CD14-positive monocyte (primary cell): Measurements from ENCODE around the gene REL. TPM values are rescaled to one million over a fixed set of nuclear protein-coding genes. Genes with fewer than 3 reads are reported as not detected.
A peak's percentile ranks its signal among the peaks of the same experiment; 100 is the strongest.

Experiments used
- DNase-seq, 3 donors: peaks; one replicate each; pipeline ENCODE4 v3.0.0-alpha.2; 2011 to 2022
- H2AFZ ChIP-seq: 2 replicates; pipeline ENCODE4 v1.6.0; 2012; ENCODE audit warnings: mild to moderate bottlenecking, low read depth, low read length, inconsistent platforms; ENCODE audit not compliant: insufficient read depth, poor library complexity, severe bottlenecking
- H3K27ac ChIP-seq, 2 donors: 1 replicate in 1 of 2; 2 replicates in 1 of 2; pipeline ENCODE4 v1.5.1; 2012 to 2013; ENCODE audit warnings: low read length in 2 of 2, control low read depth in 1 of 2, inconsistent platforms in 1 of 2, low read depth in 1 of 2, mild to moderate bottlenecking in 1 of 2
- H3K27me3 ChIP-seq, 2 donors: one replicate each; pipeline versions ENCODE4 v1.6.0 to v1.6.1; 2011 to 2013; ENCODE audit warnings: low read length in 2 of 2; ENCODE audit not compliant: control insufficient read depth in 2 of 2, insufficient read depth in 2 of 2
- H3K36me3 ChIP-seq, 2 donors: replicated peaks in 1 of 2; 1 replicate in 1 of 2; 2 replicates in 1 of 2; pipeline versions ENCODE4 v1.5.1 to v1.6.1; 2012 to 2013; ENCODE audit warnings: low read length in 2 of 2, control low read depth in 1 of 2, inconsistent platforms in 1 of 2, mild to moderate bottlenecking in 1 of 2; ENCODE audit not compliant: insufficient read depth in 2 of 2, control insufficient read depth in 1 of 2
- H3K4me1 ChIP-seq, 2 donors: 1 replicate in 1 of 2; 2 replicates in 1 of 2; pipeline versions ENCODE4 v1.5.1 to v1.6.1; 2012 to 2013; ENCODE audit warnings: low read length in 2 of 2, control low read depth in 1 of 2, inconsistent platforms in 1 of 2, mild to moderate bottlenecking in 1 of 2, moderate library complexity in 1 of 2; ENCODE audit not compliant: insufficient read depth in 2 of 2, control insufficient read depth in 1 of 2
- H3K4me2 ChIP-seq: replicated peaks from 2 replicates; pipeline ENCODE3; 2012; ENCODE audit warnings: low read length, moderate library complexity, mild to moderate bottlenecking; ENCODE audit not compliant: poor library complexity, severe bottlenecking; ENCODE audit errors: extremely low read depth
- H3K4me3 ChIP-seq, 3 experiments: fragments of 200-600 bp in 1 of 3; sonication (generic) in 1 of 3; replicated peaks in 1 of 3; 1 replicate in 2 of 3; 2 replicates in 1 of 3; pipeline ENCODE4 v1.5.1; 2011 to 2013; ENCODE audit warnings: low read length in 3 of 3, mild to moderate bottlenecking in 3 of 3, control low read depth in 2 of 3, low read depth in 2 of 3, inconsistent platforms in 1 of 3, moderate library complexity in 1 of 3
- H3K79me2 ChIP-seq: 2 replicates; pipeline ENCODE4 v1.6.0; 2012; ENCODE audit warnings: mild to moderate bottlenecking, control low read depth, inconsistent platforms, low read length, moderate library complexity; ENCODE audit not compliant: insufficient read depth
- H3K9ac ChIP-seq: 2 replicates; pipeline ENCODE4 v1.6.0; 2017; ENCODE audit warnings: low read length, mild to moderate bottlenecking; ENCODE audit not compliant: insufficient read depth, poor library complexity, severe bottlenecking
- H3K9me3 ChIP-seq, 2 donors: replicated peaks in 1 of 2; 1 replicate in 1 of 2; 2 replicates in 1 of 2; pipeline versions ENCODE4 v1.5.1 to v1.6.1; 2012 to 2013; ENCODE audit warnings: low read length in 2 of 2, control low read depth in 1 of 2; ENCODE audit not compliant: control insufficient read depth in 1 of 2, insufficient read depth in 1 of 2
- H4K20me1 ChIP-seq: 2 replicates; pipeline ENCODE4 v1.6.0; 2012; ENCODE audit warnings: mild to moderate bottlenecking, low read length, control low read depth, moderate library complexity; ENCODE audit not compliant: insufficient read depth
- H3K27ac Mint-ChIP-seq, 7 donors: one replicate each; pipeline ENCODE4 v1.8.0; 2020; ENCODE audit warnings: mild to moderate bottlenecking in 7 of 7, mixed read lengths in 7 of 7, moderate library complexity in 6 of 7, inconsistent platforms in 2 of 7
- H3K27me3 Mint-ChIP-seq, 3 donors: one replicate each; pipeline ENCODE4 v1.8.0; 2021 to 2022; ENCODE audit warnings: low read depth in 3 of 3, mild to moderate bottlenecking in 3 of 3, mixed read lengths in 3 of 3, moderate library complexity in 3 of 3, inconsistent platforms in 1 of 3
- H3K36me3 Mint-ChIP-seq, 2 donors: one replicate each; pipeline ENCODE4 v1.8.0; 2020; ENCODE audit warnings: mixed read lengths in 2 of 2, inconsistent platforms in 1 of 2, mild to moderate bottlenecking in 1 of 2
- H3K4me1 Mint-ChIP-seq: one replicate; pipeline ENCODE4 v1.8.0; 2020; ENCODE audit warnings: mild to moderate bottlenecking, mixed read lengths
- H3K4me3 Mint-ChIP-seq, 2 donors: one replicate each; pipeline ENCODE4 v1.8.0; 2020; ENCODE audit warnings: mild to moderate bottlenecking in 2 of 2, mixed read lengths in 2 of 2, moderate library complexity in 1 of 2
- H3K9me3 Mint-ChIP-seq, 7 donors: one replicate each; pipeline ENCODE4 v1.8.0; 2020 to 2022; ENCODE audit warnings: mixed read lengths in 7 of 7, mild to moderate bottlenecking in 6 of 7, moderate library complexity in 6 of 7, inconsistent platforms in 2 of 7
- CTCF ChIP-seq: fragments of 200-600 bp; IDR thresholded peaks from one replicate; pipeline ENCODE4 v1.8.0; 2022; ENCODE audit warnings: antibody characterized with exemption, mild to moderate bottlenecking
- WGBS: methylation state at CpG from one replicate; pipeline ENCODE4 v1.1.5; 2013; ENCODE audit warnings: missing lambda C conversion rate; ENCODE audit not compliant: insufficient coverage; 5-methylcytosine and 5-hydroxymethylcytosine counted together
- intact Hi-C, 2 donors: fragments of 100-400 bp; cut with micrococcal nuclease; formaldehyde crosslinking; loops; one replicate each; pipeline versions ENCODE4 v1.15.0 to v1.15.1; 2023
- polyA plus RNA-seq, 3 donors: library from polyadenylated mRNA; depleted of rRNA in 1 of 3; unstranded in 2 of 3; stranded (reverse) in 1 of 3; fragments of 300-500 nt in 2 of 3; fragments of >200 nt in 1 of 3; fragmentation: Illumina TruSeq in 2 of 3; gene quantifications; 1 replicate in 2 of 3; 2 replicates in 1 of 3; pipeline ENCODE4 v1.2.3, GENCODE V29; 2012 to 2021

Gene REL
- polyA plus RNA-seq, 3 donors = 18.3 to 34.3 (median 20.3) TPM

DNA sequence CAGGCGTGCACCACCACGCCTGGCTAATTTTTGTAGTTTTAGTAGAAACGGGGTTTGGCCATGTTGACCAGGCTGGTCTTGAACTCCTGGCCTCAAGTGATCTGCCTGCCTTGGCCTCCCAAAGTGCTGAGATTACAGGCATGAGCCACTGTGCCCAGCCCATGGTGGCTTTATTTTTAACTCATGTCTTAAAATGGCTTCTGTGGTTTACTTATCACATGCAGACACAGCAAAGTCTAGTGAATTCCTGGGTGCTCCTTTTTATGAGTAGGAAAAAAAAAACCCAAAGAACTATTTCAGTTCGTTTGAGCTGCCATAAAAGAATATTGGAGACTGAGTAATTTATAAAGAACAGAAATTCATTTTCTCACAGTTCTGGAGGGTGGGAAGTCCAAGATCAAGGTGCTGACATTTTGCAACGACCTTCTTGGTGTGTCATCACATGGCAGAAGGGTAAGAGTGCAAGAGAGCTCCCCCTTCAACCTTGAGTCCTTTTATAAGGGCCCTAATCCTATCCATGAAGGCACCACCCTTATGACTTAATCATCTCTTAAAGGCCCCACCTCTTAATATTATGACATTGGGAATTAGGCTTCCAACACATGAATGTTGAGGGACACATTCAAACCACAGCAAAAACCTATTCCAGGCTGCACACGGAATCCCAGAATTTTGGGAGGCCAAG lies 12.6 kb upstream of the REL start:
- H3K4me3 ChIP-seq = peak overlapping the region in 1 of 3 experiments; percentile 64
- Mint-ChIP-seq H3K27me3 (peaks cover 0 to 2% (median 0%) of the 10 kb centered on the region in 3 donors), H3K4me3 (no peak overlapping the region), H3K27ac (peak overlapping the region; percentile 90 to 96 (median 95)), H3K36me3 (peaks cover 12 to 28% of the 10 kb centered on the region in 2 donors), H3K9me3 (peaks cover 9 to 27% (median 19%) of the 10 kb centered on the region in 7 donors), H3K4me1 (peaks cover 21% of the 10 kb centered on the region)
- peak overlapping the region; percentile 53 for H3K4me2 ChIP-seq
- H2AFZ ChIP-seq = peak overlapping the region; percentile 77
- no peaks in the 10 kb centered on the region for H3K27me3 ChIP-seq
- peak overlapping the region; percentile 86 to 91 for H3K27ac ChIP-seq
- no peak overlapping the region for H3K9ac ChIP-seq
- DNase-seq = no peak
- H3K79me2 ChIP-seq = no peaks in the 10 kb centered on the region
- H3K9me3 ChIP-seq = peaks cover 15 to 17% of the 10 kb centered on the region in 2 donors
- H4K20me1 ChIP-seq = no peaks in the 10 kb centered on the region
- H3K36me3 ChIP-seq = no peaks in the 10 kb centered on the region
- peaks cover 21 to 27% of the 10 kb centered on the region in 2 donors for H3K4me1 ChIP-seq
- WGBS = 94% methylated on average over 2 of the region's 6 CpGs
- intact Hi-C loops = loop anchor here in 1 of 2 donors (5.0 kb wide), 1 partner anchor 71 kb away; no protein-coding TSS in a partner anchor
- no peak for TF ChIP-seq CTCF

DNA sequence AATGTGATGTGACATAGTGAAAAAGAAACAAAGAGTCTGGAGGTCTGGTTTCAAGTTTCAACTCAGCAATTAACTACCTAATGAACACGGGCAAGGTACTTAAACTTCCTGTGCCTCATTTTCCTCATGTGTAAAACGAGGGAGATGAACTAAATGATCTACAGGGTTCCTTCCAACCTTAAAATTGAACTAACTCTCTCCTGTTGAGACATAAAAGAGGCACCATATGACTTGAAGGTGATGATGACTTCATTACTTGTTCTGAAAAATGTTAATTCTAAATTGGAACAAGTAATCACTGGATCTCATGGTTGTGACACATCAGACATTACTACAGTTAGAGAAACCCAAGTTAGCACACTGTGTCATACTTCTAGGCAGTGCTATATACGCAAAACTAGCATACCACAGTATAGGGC lies 8.9 kb upstream of the REL start:
- H3K27ac ChIP-seq = no peak overlapping the region
- no peak overlapping the region for H3K9ac ChIP-seq
- no peaks in the 10 kb centered on the region for H4K20me1 ChIP-seq
- intact Hi-C loops = no loop called here
- no peaks in the 10 kb centered on the region for H3K36me3 ChIP-seq
- Mint-ChIP-seq H3K9me3 (peaks cover 0 to 13% (median 4%) of the 10 kb centered on the region in 7 donors), H3K27ac (no peak overlapping the region), H3K27me3 (peaks cover 0 to 2% (median 0%) of the 10 kb centered on the region in 3 donors), H3K4me1 (peaks cover 14% of the 10 kb centered on the region), H3K4me3 (no peak overlapping the region), H3K36me3 (peaks cover 4 to 6% of the 10 kb centered on the region in 2 donors)
- WGBS = no CpG with 5 or more reads among the region's 3 CpGs
- H3K9me3 ChIP-seq = no peaks in the 10 kb centered on the region
- no peak for TF ChIP-seq CTCF
- peaks cover 13 to 15% of the 10 kb centered on the region in 2 donors for H3K4me1 ChIP-seq
- no peak for DNase-seq
- H3K4me2 ChIP-seq = no peak overlapping the region
- no peaks in the 10 kb centered on the region for H3K79me2 ChIP-seq
- no peaks in the 10 kb centered on the region for H3K27me3 ChIP-seq
- no peak overlapping the region for H3K4me3 ChIP-seq
- no peak overlapping the region for H2AFZ ChIP-seq
